GM12878 (cell line): ENCODE measurements around the gene FGFR2. TPM values are rescaled to one million over a fixed set of nuclear protein-coding genes. Genes with fewer than 3 reads are reported as not detected.

Source experiments
- ATAC-seq: fragments of 200-7000 bp; cut with Tn5 transposase; 3 replicates; pipeline ENCODE4 v1.9.1; 2020; ENCODE audit warnings: mild to moderate bottlenecking, moderate library complexity
- BruUV-seq: library from RNA; stranded (reverse); fragments of 400-500 nt; replicated peaks from 2 replicates; lab custom pipeline; 2021; lab: Mats Ljungman, UMichigan
- CTCF ChIA-PET: fragments of 300-600 bp; sonication (Branson Sonifier 250); formaldehyde crosslinking; extraction: SDS; loops from one replicate; lab custom pipeline; 2021; ENCODE audit warnings: inconsistent platforms; lab: Yijun Ruan, JAX
- POLR2A ChIA-PET: fragments of 350-600 bp; formaldehyde crosslinking; extraction: SDS; loops from one replicate; lab custom pipeline; 2021; ENCODE audit warnings: inconsistent platforms; lab: Charles Lee
- RAD21 ChIA-PET: fragments of 300-600 bp; sonication (Branson Sonifier 250); formaldehyde crosslinking; loops from one replicate; lab custom pipeline; 2023; ENCODE audit warnings: antibody characterized with exemption; ENCODE audit not compliant: unreplicated experiment; lab: Charles Lee
- SMC1A ChIA-PET: fragments of 300-600 bp; sonication (Branson Sonifier 250); formaldehyde crosslinking; loops from one replicate; lab custom pipeline; 2023; ENCODE audit not compliant: unreplicated experiment, uncharacterized antibody; lab: Charles Lee
- DNase-seq: peaks from one replicate; pipeline ENCODE4 v3.0.0-alpha.2; 2011; ENCODE audit warnings: low read depth, low spot score
- FAIRE-seq: peaks from 3 replicates; lab custom pipeline; 2011; peaks lifted over from hg19 to GRCh38; lab: Jason Lieb, UNC
- H2AFZ ChIP-seq: 2 replicates; pipeline ENCODE4 v1.6.0; 2011; ENCODE audit warnings: low read depth, low read length, control low read depth; ENCODE audit not compliant: control insufficient read depth
- H3K27ac ChIP-seq: 2 replicates; pipeline ENCODE4 v1.5.1; 2011; ENCODE audit warnings: control low read depth; ENCODE audit not compliant: control insufficient read depth, insufficient read depth
- H3K27me3 ChIP-seq, 2 experiments: replicated peaks in 1 of 2; 2 replicates each; pipeline versions ENCODE4 v1.6.0 to v1.6.1; 2011; ENCODE audit warnings: low read length in 1 of 2; ENCODE audit not compliant: control insufficient read depth in 2 of 2, insufficient read depth in 2 of 2
- H3K36me3 ChIP-seq, 2 experiments: 2 replicates each; pipeline ENCODE4 v1.5.1; 2011; ENCODE audit warnings: low read length in 1 of 2; ENCODE audit not compliant: control insufficient read depth in 2 of 2, insufficient read depth in 2 of 2
- H3K4me1 ChIP-seq: 2 replicates; pipeline ENCODE4 v1.6.1; 2011; ENCODE audit warnings: mild to moderate bottlenecking, low read length, moderate library complexity, mixed read lengths; ENCODE audit not compliant: control insufficient read depth, insufficient read depth
- H3K4me2 ChIP-seq: 2 replicates; pipeline ENCODE4 v1.6.0; 2011; ENCODE audit warnings: control low read depth; ENCODE audit not compliant: control insufficient read depth, insufficient read depth
- H3K4me3 ChIP-seq: fragments of 200-600 bp; sonication (generic); 2 replicates; pipeline ENCODE4 v1.5.1; 2016
- H3K79me2 ChIP-seq: 2 replicates; pipeline ENCODE4 v1.6.0; 2011; ENCODE audit warnings: low read length; ENCODE audit not compliant: control insufficient read depth, insufficient read depth
- H3K9ac ChIP-seq: 2 replicates; pipeline ENCODE4 v1.8.0; 2011; ENCODE audit warnings: low read length, control low read depth, mixed read lengths; ENCODE audit not compliant: control insufficient read depth, insufficient read depth
- H3K9me3 ChIP-seq: replicated peaks from 3 replicates; pipeline ENCODE4 v1.5.1; 2011; ENCODE audit warnings: mild to moderate bottlenecking, low read length; ENCODE audit not compliant: control insufficient read depth, insufficient read depth
- H4K20me1 ChIP-seq: 2 replicates; pipeline ENCODE4 v1.6.0; 2011; ENCODE audit not compliant: control insufficient read depth, insufficient read depth
- CBX3 ChIP-seq: fragments of 200-600 bp; sonication (generic); IDR thresholded peaks from 2 replicates; pipeline ENCODE4 v1.6.1; 2016; ENCODE audit warnings: low read depth, borderline replicate concordance
- ELK1 ChIP-seq: IDR thresholded peaks from 2 replicates; pipeline ENCODE4 v1.6.1; 2012; ENCODE audit warnings: low read depth, low read length, improper control_type of control experiment
- FOS ChIP-seq: IDR thresholded peaks from 3 replicates; pipeline ENCODE4 v1.6.1; 2011; ENCODE audit warnings: borderline replicate concordance; ENCODE audit not compliant: insufficient read length; ENCODE audit errors: extremely low read depth
- GATAD2B ChIP-seq: fragments of 450-650 bp; conservative IDR thresholded peaks from 2 replicates; pipeline ENCODE4 v1.6.1; 2017; ENCODE audit warnings: low read depth, mild to moderate bottlenecking, moderate library complexity
- IRF4 ChIP-seq: IDR thresholded peaks from 2 replicates; pipeline ENCODE4 v1.6.1; 2011; ENCODE audit warnings: low read depth, low read length
- KLF5 ChIP-seq: fragments of 450-650 bp; IDR thresholded peaks from 2 replicates; pipeline ENCODE4 v1.6.1; 2014; ENCODE audit warnings: mild to moderate bottlenecking; ENCODE audit not compliant: partially characterized antibody
- MTA2 ChIP-seq: fragments of 450-650 bp; IDR thresholded peaks from 2 replicates; pipeline ENCODE4 v1.6.1; 2016; ENCODE audit warnings: low read depth, mild to moderate bottlenecking, moderate library complexity
- MTA3 ChIP-seq: IDR thresholded peaks from 2 replicates; pipeline ENCODE4 v1.6.1; 2012; ENCODE audit warnings: low read length, inconsistent platforms, borderline replicate concordance
- MYC ChIP-seq: IDR thresholded peaks from 2 replicates; pipeline ENCODE4 v1.6.1; 2011; ENCODE audit warnings: mild to moderate bottlenecking, low read length, moderate library complexity, inconsistent platforms; ENCODE audit not compliant: insufficient read depth, insufficient replicate concordance, insufficient read length, severe bottlenecking
- NFYA ChIP-seq: IDR thresholded peaks from 2 replicates; pipeline ENCODE4 v1.6.1; 2011; ENCODE audit warnings: low read depth, mild to moderate bottlenecking, low read length, improper control_type of control experiment, borderline replicate concordance
- PML ChIP-seq: IDR thresholded peaks from 2 replicates; pipeline ENCODE4 v1.6.1; 2012; ENCODE audit warnings: low read length, inconsistent platforms
- SMARCA5 ChIP-seq: fragments of 450-650 bp; IDR thresholded peaks from 2 replicates; pipeline ENCODE4 v1.6.1; 2017; ENCODE audit warnings: mild to moderate bottlenecking
- WGBS: methylation state at CpG from one replicate; pipeline ENCODE4 v1.1.6; 2016; ENCODE audit warnings: low lambda C conversion rate; ENCODE audit not compliant: insufficient replicate concordance, insufficient coverage; ENCODE audit errors: missing lambda C conversion rate; 5-methylcytosine and 5-hydroxymethylcytosine counted together
- in situ Hi-C: fragments of 300-500 bp; cut with MboI; formaldehyde crosslinking; loops from 9 replicates; pipeline ENCODE4 v1.14.3; 2018; ENCODE audit warnings: mixed read lengths
- intact Hi-C: fragments of 100-400 bp; cut with micrococcal nuclease; formaldehyde crosslinking; loops from one replicate; pipeline ENCODE4 v1.14.2; 2022; ENCODE audit not compliant: unreplicated experiment
- polyA plus RNA-seq, 11 experiments: library from polyadenylated mRNA; depleted of rRNA in 4 of 11; unstranded in 6 of 11; stranded (reverse) in 5 of 11; fragments of >200 nt; fragmentation: Nextera tagmentation in 4 of 11; fragmentation: Illumina TruSeq in 1 of 11; extraction: Ambion mirVana in 4 of 11; extraction: Trizol in 1 of 11; gene quantifications; 1 replicate in 1 of 11; 2 replicates in 10 of 11; pipeline versions ENCODE4 v1.2.1 to v1.2.3, GENCODE V29; 2011 to 2016; ENCODE audit warnings: inconsistent platforms in 2 of 11, missing spikeins in 2 of 11, low read depth in 1 of 11
- total RNA-seq, 4 experiments: library from RNA; depleted of rRNA in 3 of 4; stranded (reverse); fragments of >200 nt in 3 of 4; fragmentation: Illumina TruSeq in 1 of 4; extraction: Trizol in 1 of 4; gene quantifications; 2 replicates each; pipeline versions ENCODE4 v1.2.1 to v1.2.3, GENCODE V29; 2013 to 2021
- TF ChIP-seq, protein P1 (sequence below): fragments of 450-650 bp; formaldehyde crosslinking; IDR thresholded peaks from 2 replicates; pipeline ENCODE4 v1.5.0; 2022; ENCODE audit warnings: mild to moderate bottlenecking, missing genetic modification characterization

The FGFR2 gene
- total and polyA plus RNA-seq, 10 of the 15 experiments (the other 5 are each of a cell fraction or from before 2014, with no cell fraction given), result 0.04 to 0.15 TPM; not detected in 8

DNA sequence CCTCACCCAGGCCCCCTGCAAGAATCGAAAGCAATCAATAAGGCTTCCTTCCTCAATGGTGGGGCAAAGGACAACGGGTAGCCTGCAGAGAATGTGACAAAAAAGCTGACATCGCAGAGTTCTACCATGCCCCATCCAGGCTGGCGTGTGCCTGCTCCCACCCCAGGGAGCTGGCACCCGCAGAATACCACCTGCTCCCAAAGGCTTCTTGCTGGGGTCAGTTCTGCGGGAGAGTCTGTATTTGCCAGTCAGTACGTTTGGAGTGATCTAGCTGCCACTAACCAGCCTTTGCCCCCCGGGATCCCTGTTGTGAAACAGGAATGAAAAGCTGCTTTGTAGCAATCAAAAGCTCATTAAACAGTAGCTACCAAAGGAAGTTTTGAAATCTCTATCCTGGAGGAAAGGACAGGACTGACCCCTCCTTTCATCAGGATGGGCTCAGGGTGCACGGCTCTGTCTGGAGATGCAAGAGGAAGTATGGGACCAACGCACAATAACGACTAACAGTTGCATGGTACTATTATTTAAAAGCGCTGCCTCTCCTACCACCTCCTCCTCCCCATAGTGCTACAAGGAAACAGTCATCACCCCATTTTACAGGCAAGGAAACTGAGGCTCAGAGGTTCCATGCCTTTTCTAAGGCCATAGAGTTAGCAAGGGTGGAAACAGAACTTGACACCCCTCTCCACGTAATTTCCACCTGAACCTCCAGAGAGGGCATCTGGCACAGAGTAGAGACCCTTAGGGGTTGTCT lies 67.0 kb downstream of the FGFR2 start:
- ChIA-PET CTCF (no interaction called here), RAD21 (no interaction called here), SMC1A (no interaction called here), POLR2A (no interaction called here)
- no peaks in the 10 kb centered on the region for H3K36me3 ChIP-seq
- ATAC-seq (no peak), FAIRE-seq (no peak), DNase-seq (no peak)
- no peak overlapping the region for H2AFZ ChIP-seq
- TF ChIP-seq IRF4, result no peak
- TF ChIP-seq MTA2, result no peak
- no peak for TF ChIP-seq MYC
- no peak for TF ChIP-seq MTA3
- no peak for TF ChIP-seq PML
- TF ChIP-seq CBX3, result no peak
- TF ChIP-seq FOS, result no peak
- TF ChIP-seq, protein P1, sequence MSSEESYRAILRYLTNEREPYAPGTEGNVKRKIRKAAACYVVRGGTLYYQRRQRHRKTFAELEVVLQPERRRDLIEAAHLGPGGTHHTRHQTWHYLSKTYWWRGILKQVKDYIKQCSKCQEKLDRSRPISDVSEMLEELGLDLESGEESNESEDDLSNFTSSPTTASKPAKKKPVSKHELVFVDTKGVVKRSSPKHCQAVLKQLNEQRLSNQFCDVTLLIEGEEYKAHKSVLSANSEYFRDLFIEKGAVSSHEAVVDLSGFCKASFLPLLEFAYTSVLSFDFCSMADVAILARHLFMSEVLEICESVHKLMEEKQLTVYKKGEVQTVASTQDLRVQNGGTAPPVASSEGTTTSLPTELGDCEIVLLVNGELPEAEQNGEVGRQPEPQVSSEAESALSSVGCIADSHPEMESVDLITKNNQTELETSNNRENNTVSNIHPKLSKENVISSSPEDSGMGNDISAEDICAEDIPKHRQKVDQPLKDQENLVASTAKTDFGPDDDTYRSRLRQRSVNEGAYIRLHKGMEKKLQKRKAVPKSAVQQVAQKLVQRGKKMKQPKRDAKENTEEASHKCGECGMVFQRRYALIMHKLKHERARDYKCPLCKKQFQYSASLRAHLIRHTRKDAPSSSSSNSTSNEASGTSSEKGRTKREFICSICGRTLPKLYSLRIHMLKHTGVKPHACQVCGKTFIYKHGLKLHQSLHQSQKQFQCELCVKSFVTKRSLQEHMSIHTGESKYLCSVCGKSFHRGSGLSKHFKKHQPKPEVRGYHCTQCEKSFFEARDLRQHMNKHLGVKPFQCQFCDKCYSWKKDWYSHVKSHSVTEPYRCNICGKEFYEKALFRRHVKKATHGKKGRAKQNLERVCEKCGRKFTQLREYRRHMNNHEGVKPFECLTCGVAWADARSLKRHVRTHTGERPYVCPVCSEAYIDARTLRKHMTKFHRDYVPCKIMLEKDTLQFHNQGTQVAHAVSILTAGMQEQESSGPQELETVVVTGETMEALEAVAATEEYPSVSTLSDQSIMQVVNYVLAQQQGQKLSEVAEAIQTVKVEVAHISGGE, result no peak
- no peak for TF ChIP-seq KLF5
- no peak for TF ChIP-seq ELK1
- TF ChIP-seq GATAD2B, result no peak
- TF ChIP-seq SMARCA5, result no peak
- TF ChIP-seq NFYA, result no peak
- H4K20me1 ChIP-seq, result no peaks in the 10 kb centered on the region
- no peak overlapping the region for H3K4me2 ChIP-seq
- no peak overlapping the region for H3K9ac ChIP-seq
- H3K9me3 ChIP-seq, result no peaks in the 10 kb centered on the region
- no peak overlapping the region for H3K4me3 ChIP-seq
- H3K27me3 ChIP-seq, result 0 out of 4 replicates have a peak, but pooled peaks cover 0 to 4% of the 10 kb centered on the region in 2 experiments
- no TSS peak for BruUV-seq
- H3K79me2 ChIP-seq, result no peaks in the 10 kb centered on the region
- H3K27ac ChIP-seq, result no peak overlapping the region
- in situ Hi-C loops, result no loop called here
- no peaks in the 10 kb centered on the region for H3K4me1 ChIP-seq
- intact Hi-C loops, result no loop called here
- WGBS, result 24% methylated on average over 13 of the region's 13 CpGs
